Thyroid gland (tissue), 4 donors: Measurements from ENCODE around the gene DUSP22.

Source experiments
- POLR2A ChIP-seq, 2 donors: fragments of 450-650 bp; IDR thresholded peaks; one replicate each; pipeline ENCODE4 v1.6.1; 2017; ENCODE audit warnings: antibody characterized with exemption in 2 of 2, mild to moderate bottlenecking in 2 of 2, moderate library complexity in 1 of 2
- TF ChIP-seq, protein P1 (sequence below), 6 experiments: fragments of 200-600 bp in 3 of 6; fragments of 450-650 bp in 3 of 6; sonication (generic) in 3 of 6; IDR thresholded peaks; one replicate each; pipeline ENCODE4 v1.5.1; 2016 to 2019; ENCODE audit warnings: antibody characterized with exemption in 6 of 6, mild to moderate bottlenecking in 2 of 6, inconsistent platforms in 1 of 6, moderate library complexity in 1 of 6

DNA sequence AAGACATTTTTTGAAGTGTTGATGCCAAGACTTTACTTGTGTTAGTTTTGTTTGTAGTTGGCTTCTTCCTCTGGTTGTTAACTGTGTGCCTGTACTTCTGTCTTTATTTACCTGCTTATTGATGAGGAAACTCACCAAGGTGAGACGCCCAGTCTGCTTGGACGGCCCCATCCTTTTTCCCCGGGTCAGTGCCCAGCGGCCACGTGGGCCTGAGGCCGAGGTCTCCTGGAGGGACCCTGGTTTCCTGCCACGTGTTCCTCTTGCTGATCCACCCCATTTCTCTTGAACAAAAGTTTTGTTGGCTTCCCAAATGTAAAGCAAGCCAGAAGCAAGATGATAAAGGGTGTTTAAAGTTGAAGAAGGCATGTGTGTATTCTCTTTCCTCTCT lies 24.8 kb downstream of the DUSP22 start:
- TF ChIP-seq, protein P1, sequence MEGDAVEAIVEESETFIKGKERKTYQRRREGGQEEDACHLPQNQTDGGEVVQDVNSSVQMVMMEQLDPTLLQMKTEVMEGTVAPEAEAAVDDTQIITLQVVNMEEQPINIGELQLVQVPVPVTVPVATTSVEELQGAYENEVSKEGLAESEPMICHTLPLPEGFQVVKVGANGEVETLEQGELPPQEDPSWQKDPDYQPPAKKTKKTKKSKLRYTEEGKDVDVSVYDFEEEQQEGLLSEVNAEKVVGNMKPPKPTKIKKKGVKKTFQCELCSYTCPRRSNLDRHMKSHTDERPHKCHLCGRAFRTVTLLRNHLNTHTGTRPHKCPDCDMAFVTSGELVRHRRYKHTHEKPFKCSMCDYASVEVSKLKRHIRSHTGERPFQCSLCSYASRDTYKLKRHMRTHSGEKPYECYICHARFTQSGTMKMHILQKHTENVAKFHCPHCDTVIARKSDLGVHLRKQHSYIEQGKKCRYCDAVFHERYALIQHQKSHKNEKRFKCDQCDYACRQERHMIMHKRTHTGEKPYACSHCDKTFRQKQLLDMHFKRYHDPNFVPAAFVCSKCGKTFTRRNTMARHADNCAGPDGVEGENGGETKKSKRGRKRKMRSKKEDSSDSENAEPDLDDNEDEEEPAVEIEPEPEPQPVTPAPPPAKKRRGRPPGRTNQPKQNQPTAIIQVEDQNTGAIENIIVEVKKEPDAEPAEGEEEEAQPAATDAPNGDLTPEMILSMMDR (IDR thresholded peaks at IDR 0.05) = no peak
- TF ChIP-seq POLR2A (IDR thresholded peaks at IDR 0.05) = no peak
